Epithelial cell of umbilical artery (primary cell): ENCODE results near the gene NTN5. TPM values are rescaled to one million over a fixed set of nuclear protein-coding genes. Genes with fewer than 3 reads are reported as not detected.

Source experiments
- total RNA-seq: library from RNA; depleted of rRNA; stranded (reverse); fragments of >200 nt; gene quantifications from 2 replicates; pipeline ENCODE4 v1.2.3, GENCODE V29; 2014

NTN5 gene, protein sequence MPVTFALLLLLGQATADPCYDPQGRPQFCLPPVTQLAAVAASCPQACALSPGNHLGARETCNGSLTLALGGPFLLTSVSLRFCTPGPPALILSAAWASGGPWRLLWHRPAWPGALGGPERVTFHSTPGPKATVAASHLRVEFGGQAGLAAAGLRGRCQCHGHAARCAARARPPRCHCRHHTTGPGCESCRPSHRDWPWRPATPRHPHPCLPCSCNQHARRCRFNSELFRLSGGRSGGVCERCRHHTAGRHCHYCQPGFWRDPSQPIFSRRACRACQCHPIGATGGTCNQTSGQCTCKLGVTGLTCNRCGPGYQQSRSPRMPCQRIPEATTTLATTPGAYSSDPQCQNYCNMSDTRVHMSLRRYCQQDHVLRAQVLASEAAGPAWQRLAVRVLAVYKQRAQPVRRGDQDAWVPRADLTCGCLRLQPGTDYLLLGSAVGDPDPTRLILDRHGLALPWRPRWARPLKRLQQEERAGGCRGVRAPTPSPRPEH
- total RNA-seq, result not detected in 2 replicates

DNA sequence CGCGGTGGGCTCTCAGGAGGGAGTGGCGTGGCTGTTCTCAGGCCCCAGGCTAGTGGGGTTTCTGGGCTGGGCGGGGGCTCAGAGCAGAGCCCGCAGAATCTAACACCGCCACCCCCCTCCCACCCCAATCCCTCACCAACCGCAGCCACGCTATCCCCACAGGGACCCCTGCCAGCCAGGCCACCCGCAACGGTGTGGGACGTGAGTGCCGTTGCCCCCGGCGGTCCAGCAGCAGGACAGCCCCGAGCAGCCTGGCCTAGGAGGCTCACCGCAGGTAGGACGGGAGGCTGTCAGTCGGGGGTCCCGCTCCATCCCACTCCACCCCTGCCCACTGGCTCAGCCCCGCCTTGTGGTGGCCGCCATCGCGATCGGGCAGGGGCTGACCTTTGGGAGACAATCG is at the start of gene NTN5:
TSS of gene NTN5 (minus strand) at position 24 of the 400 bp plus-strand sequence. CDS start 2,031 bp downstream, outside the sequence.

DNA sequence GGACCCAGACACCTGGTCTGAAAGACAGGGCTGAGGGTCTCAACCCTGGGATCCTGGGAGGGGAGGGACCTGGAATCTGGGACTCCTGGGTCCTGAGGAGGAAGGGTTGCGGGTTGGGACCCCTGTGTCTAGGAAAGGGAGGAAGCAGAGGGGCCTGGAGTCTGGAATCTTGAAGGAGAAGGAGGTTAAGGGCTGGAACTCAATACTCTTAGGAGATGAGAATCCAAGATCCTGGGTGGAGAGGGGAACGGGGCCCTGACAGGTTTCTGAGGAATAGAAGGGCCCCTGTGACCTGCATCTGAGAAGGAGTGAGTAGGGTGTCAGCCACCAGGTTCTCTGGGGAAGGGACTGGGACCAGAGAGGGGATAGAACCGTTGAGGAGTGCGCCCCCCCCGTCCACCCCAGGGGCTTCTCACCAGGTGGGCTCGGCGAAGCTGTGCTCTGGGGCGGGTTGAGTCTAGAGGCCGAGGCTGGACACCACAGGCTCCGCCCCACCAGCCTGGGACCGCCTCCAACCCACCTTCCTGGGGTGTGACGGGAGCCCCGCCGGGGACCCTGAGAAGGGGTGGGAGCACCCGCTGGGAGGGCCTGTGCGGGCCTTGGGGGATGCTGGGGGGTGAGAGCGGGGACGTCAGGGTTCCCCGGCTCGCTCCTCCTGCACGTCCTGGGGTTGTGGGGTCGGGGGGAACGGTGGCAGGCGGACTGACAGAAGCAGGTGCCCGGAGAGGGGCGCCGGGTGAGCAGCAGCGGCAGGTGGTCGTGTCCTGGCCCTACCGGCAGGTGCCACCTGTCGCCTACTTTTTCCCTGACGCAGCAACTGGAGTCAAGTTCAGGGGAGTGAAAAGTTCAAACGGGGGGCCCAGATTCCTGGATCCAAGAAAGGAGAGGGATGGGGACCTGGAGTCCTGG is 46.7 kb upstream of the NTN5 start, which contains the start of gene MAMSTR:
TSS of gene MAMSTR (minus strand) at position 463 of the 909 bp plus-strand sequence. CDS start 694 bp downstream, outside the sequence.

DNA sequence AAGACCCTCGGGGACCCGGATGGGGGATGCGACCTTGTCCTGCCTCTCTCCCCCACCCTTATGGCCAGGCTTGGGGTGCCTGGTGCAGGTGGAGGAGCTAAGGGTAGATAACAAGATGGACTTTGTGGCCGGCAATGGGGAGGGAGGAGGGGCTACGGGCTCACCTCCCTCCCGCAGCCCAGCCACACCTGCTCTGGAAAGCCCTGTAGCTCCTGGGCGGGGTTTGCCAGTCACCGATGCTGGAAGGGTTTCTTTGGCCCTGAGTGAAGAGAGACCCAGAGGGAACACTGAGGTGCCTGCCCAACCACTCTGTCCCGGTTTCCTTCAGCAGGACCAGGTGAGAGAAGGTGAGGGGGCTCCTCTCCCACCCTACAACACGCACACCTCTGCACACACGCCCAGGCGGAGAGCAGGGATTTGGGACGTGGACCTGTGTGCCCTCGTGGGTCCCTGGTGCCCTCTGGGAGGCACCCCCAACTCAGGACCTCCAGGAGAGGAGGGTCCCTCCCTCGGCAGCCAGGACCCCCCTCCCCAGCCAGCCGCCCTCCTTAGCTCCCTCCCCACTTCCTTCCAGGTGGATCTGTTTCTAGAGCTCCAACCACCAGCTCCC is 23.0 kb upstream of the NTN5 start, which contains the start of gene FUT2:
TSS of gene FUT2 (plus strand) at position 229 of the 610 bp plus-strand sequence. CDS start 6,986 bp downstream, outside the sequence.

DNA sequence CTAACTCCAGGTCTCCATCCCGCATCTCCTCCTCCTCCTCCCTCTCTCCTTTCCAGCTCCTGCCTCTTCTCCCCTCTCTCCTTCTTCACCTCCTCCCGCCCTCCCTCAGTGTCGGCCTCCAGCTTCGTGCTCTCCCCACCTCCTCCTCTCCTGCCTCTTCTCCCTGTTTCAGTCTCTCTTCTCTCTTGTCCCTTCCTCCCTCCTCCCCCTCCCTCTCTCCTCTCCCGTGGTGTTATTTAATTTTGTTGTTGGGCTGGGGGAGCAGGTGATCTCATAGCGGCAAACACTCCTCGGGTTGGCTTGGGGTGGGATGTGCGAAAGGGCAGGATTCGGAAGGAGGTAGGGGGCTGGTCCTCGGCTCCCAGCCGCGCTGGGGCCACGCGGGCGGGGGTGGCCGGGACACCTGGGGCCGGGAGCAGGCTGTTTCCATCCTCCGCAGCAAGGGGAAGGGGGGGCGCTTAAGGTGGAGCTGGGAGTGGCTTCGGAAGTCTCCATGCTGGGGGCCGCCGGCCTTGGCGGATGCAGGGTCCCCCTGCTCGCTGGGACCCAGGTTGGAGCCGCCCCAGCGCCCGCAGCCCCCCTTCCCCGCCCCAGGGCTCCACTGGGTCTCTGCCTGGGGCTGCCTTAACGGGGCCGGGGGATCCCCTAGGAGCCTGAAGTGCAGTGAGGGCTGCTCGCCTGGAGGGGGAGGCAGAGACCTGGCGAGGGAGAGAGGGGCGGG is 26.7 kb downstream of the NTN5 start, which contains the start of gene CA11:
TSS of gene CA11 (minus strand) at position 187 of the 721 bp plus-strand sequence. CDS start 555 bp downstream, outside the sequence.

DNA sequence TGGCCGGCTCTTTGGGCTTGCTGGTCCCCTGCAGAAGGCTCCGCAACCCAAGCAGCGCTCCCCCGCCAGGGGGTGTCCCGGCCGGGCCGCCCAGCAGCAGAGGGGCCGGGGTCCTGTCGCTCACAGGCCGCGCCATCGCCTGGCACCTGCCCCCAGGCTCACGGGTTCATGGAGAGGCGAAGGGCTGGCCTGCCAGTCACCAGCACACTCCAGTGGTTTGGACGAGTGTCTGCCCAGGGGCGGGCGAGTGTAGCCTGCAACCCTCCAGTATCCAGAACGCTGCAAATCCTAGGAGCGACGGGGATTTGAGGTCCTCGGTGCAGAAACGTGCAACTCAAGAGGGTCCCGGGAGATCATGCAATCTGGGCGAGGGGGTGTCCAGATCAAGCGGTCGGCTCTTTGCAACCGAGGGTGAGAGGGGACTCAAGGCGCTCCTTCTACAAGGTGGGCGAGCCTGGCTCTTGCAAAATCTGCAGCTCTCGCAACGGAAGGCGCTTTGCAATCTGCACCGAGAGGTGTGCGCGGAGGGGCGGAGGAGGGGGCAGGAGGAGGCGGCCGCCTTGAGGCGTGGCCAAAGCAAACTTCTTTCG is 35.9 kb downstream of the NTN5 start, which contains the start of gene DBP:
TSS of gene DBP (minus strand) at position 521 of the 590 bp plus-strand sequence. CDS start at position 136, 385 bp downstream.

DNA sequence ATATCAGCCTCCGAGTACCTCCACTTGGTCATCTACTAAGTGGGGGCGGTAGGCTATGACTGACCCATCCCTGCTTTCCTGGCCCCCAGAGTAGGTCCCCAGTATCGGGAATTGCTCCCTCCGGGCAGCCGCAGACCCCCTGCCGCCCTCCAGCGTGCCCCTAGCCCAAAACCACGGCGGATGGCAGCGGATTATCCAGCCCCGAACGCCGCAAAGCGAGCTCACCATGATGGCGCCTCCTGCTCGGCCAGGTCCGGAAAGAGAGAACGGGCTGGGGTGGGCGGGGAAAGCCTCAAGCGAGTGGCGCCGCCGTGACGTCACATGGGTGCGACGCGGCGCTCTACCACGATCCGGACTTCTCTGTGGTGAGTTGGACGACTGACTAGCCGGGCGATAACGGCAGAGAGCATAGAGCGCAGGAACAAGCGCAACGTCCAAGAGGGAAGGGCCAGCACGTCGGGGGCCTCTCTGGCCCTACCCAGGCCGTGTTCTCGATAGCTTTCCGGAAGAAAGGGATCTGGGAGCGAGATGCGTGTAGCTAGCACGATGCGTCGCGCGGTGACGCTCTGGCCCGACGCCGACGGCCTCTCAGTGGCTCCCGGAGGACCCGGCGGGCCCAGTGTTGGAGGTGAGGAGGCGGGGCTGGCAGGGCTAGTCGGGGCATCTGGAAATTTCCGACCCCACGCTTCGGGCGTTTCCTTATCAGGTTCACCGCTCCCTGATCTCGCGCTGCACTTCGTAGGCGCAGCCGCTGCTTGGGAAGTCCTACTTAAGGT is 53.7 kb downstream of the NTN5 start, which contains the start of the genes RPL18 and SPHK2:
TSS of gene RPL18 (minus strand) at position 263 of the 776 bp plus-strand sequence. CDS start at position 228, 35 bp downstream.
TSS of gene SPHK2 (plus strand) at position 591 of the 776 bp plus-strand sequence. CDS start 1,009 bp downstream, outside the sequence.

DNA sequence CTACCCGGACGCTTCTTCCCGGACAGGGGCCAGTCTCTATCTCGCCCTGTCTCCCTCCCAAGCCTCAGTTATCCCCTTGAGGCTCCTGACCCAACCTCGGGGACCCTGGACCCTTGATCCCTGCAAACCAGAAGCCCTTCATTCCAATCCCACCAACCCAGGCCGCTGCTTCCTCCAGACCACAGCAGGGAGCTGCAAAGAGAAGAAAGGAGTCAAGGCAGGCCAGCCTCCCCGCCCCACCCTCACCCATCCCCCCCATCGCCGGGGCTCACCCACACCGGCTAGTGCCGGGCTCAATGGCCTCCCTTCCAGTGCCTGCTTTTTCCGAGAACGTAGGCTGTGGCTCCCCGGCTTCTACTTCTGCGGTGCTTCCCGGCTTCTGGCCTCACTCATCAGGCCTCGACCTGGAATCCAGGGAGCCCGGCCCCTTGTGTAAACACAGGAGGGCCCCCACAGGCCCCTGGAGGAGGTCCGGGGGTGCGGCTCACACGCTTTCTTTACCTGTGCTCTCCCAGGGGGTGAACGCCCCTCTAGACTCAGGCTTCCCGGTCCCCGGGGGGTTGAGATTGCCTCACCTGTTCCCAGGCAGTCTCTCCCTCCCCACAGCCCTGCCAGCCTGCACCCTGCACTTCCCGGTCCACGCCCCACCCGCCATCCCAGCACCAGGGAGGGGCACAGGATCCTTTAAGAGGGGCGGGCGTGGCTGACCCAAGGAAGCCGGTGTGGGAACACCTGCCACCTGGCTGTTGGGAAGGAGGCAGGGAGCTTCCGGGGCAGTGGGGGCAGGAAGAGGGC is 58.2 kb downstream of the NTN5 start, which contains the start of gene FAM83E:
TSS of gene FAM83E (minus strand) at position 641 of the 795 bp plus-strand sequence. CDS start 1,704 bp downstream, outside the sequence.

Other genes starting within 250 kb of the NTN5 start
- gene GRWD1, start 227.0 kb downstream of the NTN5 start, total RNA-seq, result 44.5 and 65.8 TPM in 2 replicates
- gene KCNJ14, start 217.4 kb downstream of the NTN5 start, total RNA-seq, result 0.30 and 0.32 TPM in 2 replicates
- gene CYTH2, start 203.6 kb downstream of the NTN5 start, total RNA-seq, result 66.7 and 101 TPM in 2 replicates
- gene LMTK3, start 161.2 kb downstream of the NTN5 start, total RNA-seq, result under 0.01 and 0.61 TPM in 2 replicates
- gene SULT2B1, start 120.8 kb downstream of the NTN5 start, total RNA-seq, result not detected in 2 replicates
- not detected in 2 replicates for gene SPACA4, start 66.3 kb downstream of the NTN5 start, total RNA-seq
- gene FAM83E, start 57.9 kb downstream of the NTN5 start, total RNA-seq, result 0.65 and 1.1 TPM in 2 replicates
- 2,633 and 3,123 TPM in 2 replicates for gene RPL18, start 53.8 kb downstream of the NTN5 start, total RNA-seq
- 8.4 and 10.5 TPM in 2 replicates for gene SPHK2, start 53.5 kb downstream of the NTN5 start, total RNA-seq
- gene DBP, start 35.6 kb downstream of the NTN5 start, total RNA-seq, result 1.2 and 1.6 TPM in 2 replicates
- 0.65 and 1.2 TPM in 2 replicates for gene CA11, start 26.8 kb downstream of the NTN5 start, total RNA-seq
- gene FUT2, start 23.0 kb upstream of the NTN5 start, total RNA-seq, result not detected in 2 replicates
- gene MAMSTR, start 46.7 kb upstream of the NTN5 start, total RNA-seq, result 0.32 TPM in 1 of 2 replicates, not detected in the other
- gene RASIP1, start 67.6 kb upstream of the NTN5 start, total RNA-seq, result 68.2 and 85.8 TPM in 2 replicates
- gene IZUMO1, start 73.9 kb upstream of the NTN5 start, total RNA-seq, result 0.30 and 0.32 TPM in 2 replicates
- 5.5 and 6.4 TPM in 2 replicates for gene FUT1, start 79.6 kb upstream of the NTN5 start, total RNA-seq
- gene FGF21, start 82.5 kb upstream of the NTN5 start, total RNA-seq, result not detected in 2 replicates
- gene BCAT2, start 138.0 kb upstream of the NTN5 start, total RNA-seq, result 47.4 TPM in 2 replicates
- 5.8 and 13.2 TPM in 2 replicates for gene HSD17B14, start 163.5 kb upstream of the NTN5 start, total RNA-seq
- 1.9 and 2.7 TPM in 2 replicates for gene PLEKHA4, start 195.6 kb upstream of the NTN5 start, total RNA-seq
- gene PPP1R15A, start 199.4 kb upstream of the NTN5 start, total RNA-seq, result 24.4 and 27.2 TPM in 2 replicates
- gene TULP2, start 225.7 kb upstream of the NTN5 start, total RNA-seq, result 0.32 TPM in 1 of 2 replicates, not detected in the other
- 86.9 and 92.9 TPM in 2 replicates for gene NUCB1, start 227.3 kb upstream of the NTN5 start, total RNA-seq